ENCODE measurements around the gene OLIG1. TPM values are rescaled to one million over a fixed set of nuclear protein-coding genes. Genes with fewer than 3 reads are reported as not detected.

Gene OLIG1
- total and polyA plus RNA-seq, 2 of the 8 experiments (the other 6 are each of a cell fraction or from before 2014, with no cell fraction given): 0.65 to 1.2 TPM

DNA sequence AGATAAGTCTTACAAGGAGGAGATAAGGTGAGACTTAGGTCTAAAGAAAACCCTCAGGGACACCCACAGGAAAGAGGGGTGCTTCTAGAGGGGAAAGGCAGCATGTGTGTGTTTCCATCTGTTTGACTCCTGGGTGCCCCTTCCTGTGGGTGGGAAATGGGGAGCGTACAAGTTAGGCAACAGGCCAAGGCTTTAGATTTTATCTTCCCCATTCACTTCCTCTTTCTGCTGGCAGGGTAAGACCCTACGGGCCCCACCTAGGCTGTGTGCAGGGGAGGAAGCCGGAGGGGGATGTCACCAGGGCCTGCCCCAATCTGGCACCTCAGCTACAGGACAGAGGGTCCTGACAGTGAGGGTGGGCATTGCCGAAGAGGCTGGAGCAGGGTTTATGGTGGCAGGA, 2.5 kb upstream of the OLIG1 start (continued):
- TF ChIP-seq SIN3A (conservative IDR thresholded peaks at IDR 0.05 in 1 of 2, IDR thresholded peaks at IDR 0.05 in 1 of 2; ENCODE audit: low read depth in 1 of 2, low read length in 2 of 2) (no peak), TAF1 (IDR thresholded peaks at IDR 0.05; ENCODE audit: low read depth, low read length) (no peak), RAD21 (IDR thresholded peaks at IDR 0.05 in 1 of 2, conservative IDR thresholded peaks at IDR 0.05 in 1 of 2; ENCODE audit: low read depth in 2 of 2, low read length in 2 of 2) (no peak), RBBP5 (IDR thresholded peaks at IDR 0.05; ENCODE audit: borderline replicate concordance, low read depth, low read length) (no peak)
- TF ChIP-seq, protein P1, sequence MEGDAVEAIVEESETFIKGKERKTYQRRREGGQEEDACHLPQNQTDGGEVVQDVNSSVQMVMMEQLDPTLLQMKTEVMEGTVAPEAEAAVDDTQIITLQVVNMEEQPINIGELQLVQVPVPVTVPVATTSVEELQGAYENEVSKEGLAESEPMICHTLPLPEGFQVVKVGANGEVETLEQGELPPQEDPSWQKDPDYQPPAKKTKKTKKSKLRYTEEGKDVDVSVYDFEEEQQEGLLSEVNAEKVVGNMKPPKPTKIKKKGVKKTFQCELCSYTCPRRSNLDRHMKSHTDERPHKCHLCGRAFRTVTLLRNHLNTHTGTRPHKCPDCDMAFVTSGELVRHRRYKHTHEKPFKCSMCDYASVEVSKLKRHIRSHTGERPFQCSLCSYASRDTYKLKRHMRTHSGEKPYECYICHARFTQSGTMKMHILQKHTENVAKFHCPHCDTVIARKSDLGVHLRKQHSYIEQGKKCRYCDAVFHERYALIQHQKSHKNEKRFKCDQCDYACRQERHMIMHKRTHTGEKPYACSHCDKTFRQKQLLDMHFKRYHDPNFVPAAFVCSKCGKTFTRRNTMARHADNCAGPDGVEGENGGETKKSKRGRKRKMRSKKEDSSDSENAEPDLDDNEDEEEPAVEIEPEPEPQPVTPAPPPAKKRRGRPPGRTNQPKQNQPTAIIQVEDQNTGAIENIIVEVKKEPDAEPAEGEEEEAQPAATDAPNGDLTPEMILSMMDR (IDR thresholded peaks at IDR 0.05; ENCODE audit: control extremely low read depth in 1 of 3, insufficient read depth in 1 of 3, low read depth in 1 of 3, low read length in 3 of 3): no peak

Data from H1 (cell line).